Measurements from ENCODE around the gene GOLGA8K.
"Not testable (repeated sequence)": the region's sequence is repeated elsewhere in the genome, so short reads cannot be mapped to it uniquely, and the experiment has no call there.

GRCh38 chr15:32352748-32353147 is 50.3 kb downstream of the GOLGA8K start:
- TF ChIP-seq EZH2 (IDR thresholded peaks at IDR 0.05; ENCODE audit: low read depth, unreplicated experiment); CTCF (conservative IDR thresholded peaks at IDR 0.05; ENCODE audit: low read depth in 2 of 2); POLR2AphosphoS5 (IDR thresholded peaks at IDR 0.05; ENCODE audit: low read depth); ETS1 (IDR thresholded peaks at IDR 0.05); NANOG (IDR thresholded peaks at IDR 0.05; ENCODE audit: borderline replicate concordance); EZH2phosphoT487 (IDR thresholded peaks at IDR 0.05; ENCODE audit: unreplicated experiment); REST (IDR thresholded peaks at IDR 0.05; ENCODE audit: unreplicated experiment); JUNB (IDR thresholded peaks at IDR 0.05; ENCODE audit: unreplicated experiment); CREB1 (CRISPR knock-in tag; IDR thresholded peaks at IDR 0.05; ENCODE audit: low read depth): not testable (repeated sequence)

Data from GM23338 (cell line).